ENCODE measurements around the gene CAMTA2.
A peak's percentile ranks its signal among the peaks of the same experiment; 100 is the strongest.

CAMTA2 gene

DNA sequence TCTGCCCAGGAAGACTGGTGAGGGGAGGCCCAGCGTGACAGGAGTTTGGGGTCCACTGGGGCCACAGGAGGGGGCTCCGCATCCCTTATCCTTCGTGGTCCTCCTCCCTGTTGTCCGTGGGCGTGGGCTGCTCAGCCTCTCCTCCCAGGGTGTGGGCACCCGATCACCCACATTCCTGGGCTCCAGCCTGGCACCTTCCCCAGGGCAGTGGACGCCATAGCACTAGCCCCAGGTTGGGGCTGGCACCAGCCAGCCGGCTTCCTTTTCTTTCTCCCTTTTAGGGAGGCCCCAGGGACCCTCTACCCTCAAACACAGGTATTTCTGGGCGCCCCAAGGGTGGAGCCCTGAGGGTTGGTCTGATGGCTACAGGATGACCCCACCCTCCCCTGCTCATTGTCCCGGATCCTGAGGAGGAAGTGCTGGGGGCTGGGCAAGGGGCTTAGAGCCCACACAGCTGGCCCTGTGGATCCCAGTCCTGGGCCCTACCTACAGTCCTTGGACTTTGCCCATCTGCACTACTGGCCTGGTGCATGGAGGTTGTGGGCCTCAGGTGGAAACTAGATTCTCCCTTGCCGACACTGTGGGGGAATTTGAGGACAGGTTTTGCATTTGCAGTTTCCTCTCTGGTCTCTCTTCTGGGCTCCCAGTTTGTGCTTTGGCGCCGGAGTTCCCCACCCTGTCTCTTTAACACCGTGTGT, 11.4 kb upstream of the CAMTA2 start:
- peak in 1 of 3 donors; percentile 43 for DNase-seq

DNA sequence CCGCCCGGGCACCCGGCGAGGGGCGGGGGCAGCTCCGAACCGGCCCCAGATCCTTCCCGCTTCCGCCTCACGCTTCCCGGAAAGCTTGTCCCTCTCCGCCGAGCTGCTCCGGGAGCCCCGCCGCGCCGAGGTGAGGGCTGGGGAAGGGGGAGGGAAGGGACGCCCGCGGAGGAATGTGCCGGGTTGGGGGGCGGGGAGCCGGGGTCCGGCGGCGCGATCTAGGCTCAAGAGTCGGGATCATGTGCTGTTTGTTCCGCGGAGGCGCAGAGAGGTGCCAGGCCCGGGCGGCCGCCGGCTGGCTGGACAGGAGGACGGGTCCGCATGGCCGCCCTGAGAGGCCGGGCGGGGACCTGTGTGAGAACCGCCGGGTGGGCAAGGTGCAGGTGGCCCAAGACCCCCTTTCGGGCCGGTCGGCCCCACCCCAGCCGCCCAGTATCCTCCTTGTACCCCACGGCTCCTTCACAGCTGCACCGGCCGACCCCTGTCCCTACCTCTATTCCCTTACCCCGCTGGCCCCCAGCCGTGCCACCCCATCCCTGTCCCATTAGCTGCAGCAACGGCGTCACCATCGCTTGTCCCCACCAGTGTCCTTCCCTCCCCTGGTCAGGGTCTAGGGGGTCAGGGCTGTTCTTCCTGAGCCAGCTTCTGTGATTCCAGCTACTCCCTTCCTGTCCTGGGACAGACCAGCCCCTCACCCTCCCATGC, 10.7 kb upstream of the CAMTA2 start:
- DNase-seq = peak in 1 of 3 donors; percentile 19

- peak; percentile 93 to 97 (median 96) for DNase-seq
Observed at GRCh38 chr17:4997302-4998026, 10.0 kb upstream of the CAMTA2 start, which contains the start of the genes INCA1 and KIF1C. TSS of gene INCA1 (minus strand) at chr17:4997522. CDS start at chr17:4994437, 3,085 bp downstream. TSS of gene KIF1C (plus strand) at chr17:4997950. CDS start at chr17:5000247, 2,297 bp downstream.

GRCh38 chr17:4994081-4994595, 6.7 kb upstream of the CAMTA2 start:
- no peak for DNase-seq

GRCh38 chr17:4987767-4988567, 492 bp upstream of the CAMTA2 start:
- peak; percentile 36 to 48 (median 37) for DNase-seq

- DNase-seq = peak; percentile 36 to 40 (median 38)
Observed at GRCh38 chr17:4986403-4986802, 1.1 kb downstream of the CAMTA2 start.

DNA sequence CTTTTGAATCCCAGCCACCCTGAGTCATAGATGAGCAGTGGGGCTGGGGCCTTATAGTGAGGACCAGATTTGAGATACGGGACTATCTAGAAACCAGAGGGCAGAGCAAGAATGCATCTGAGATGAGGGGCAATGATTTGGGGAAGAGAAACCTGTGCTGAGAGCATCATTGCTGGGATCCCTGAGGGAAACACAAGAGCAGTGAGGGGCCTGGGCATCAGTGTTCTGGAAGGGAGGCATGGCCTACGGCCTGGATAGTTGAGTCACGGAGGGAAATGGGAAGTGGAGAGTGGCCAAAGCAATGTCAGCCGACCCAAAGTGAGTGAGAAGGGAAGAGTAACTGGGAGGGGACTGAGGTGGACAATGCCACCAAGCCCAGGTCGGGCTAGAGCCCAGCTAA, 5.2 kb downstream of the CAMTA2 start:
- peak; percentile 34 to 54 (median 53) for DNase-seq

GRCh38 chr17:4980644-4981216, 6.7 kb downstream of the CAMTA2 start:
- DNase-seq = peak; percentile 55 to 60 (median 57)

GRCh38 chr17:4978726-4979125, 8.7 kb downstream of the CAMTA2 start:
- DNase-seq = peak; percentile 76 to 81 (median 80)

GRCh38 chr17:4974115-4974670, 13.3 kb downstream of the CAMTA2 start:
- no peak for DNase-seq

- peak in 2 of 3 donors; percentile 20 to 24 for DNase-seq
Observed at GRCh38 chr17:4973256-4974114, 14.0 kb downstream of the CAMTA2 start.

- no peak for DNase-seq
Observed at GRCh38 chr17:4972752-4973151, 14.7 kb downstream of the CAMTA2 start.

- no peak for DNase-seq
Observed at GRCh38 chr17:4972322-4972721, 15.2 kb downstream of the CAMTA2 start.

- no peak for DNase-seq
Observed at GRCh38 chr17:4971826-4972225, 15.6 kb downstream of the CAMTA2 start.

DNA sequence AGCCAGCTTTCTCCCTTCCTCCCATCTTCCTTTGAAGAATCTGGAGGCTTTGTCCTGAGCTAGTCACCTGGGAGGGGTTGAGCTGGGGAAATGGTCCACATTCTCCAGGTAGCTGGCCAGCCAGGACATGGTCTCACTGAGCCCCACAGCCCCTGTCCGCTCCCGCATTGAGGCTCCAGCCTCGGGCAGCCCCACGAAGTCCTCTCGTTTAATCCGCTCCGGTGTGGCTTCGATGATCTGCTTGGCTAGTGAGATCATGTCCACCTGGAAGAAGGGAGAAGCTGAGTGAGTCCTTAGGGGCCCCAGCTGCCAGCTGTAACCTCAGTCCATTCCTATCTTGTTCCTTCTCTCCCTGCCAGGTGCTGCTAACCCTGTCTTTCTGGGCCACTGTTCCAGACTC, 17.2 kb downstream of the CAMTA2 start:
- DNase-seq = no peak

- peak; percentile 57 to 76 (median 68) for DNase-seq
Observed at GRCh38 chr17:4969551-4970173, 17.8 kb downstream of the CAMTA2 start.

DNA sequence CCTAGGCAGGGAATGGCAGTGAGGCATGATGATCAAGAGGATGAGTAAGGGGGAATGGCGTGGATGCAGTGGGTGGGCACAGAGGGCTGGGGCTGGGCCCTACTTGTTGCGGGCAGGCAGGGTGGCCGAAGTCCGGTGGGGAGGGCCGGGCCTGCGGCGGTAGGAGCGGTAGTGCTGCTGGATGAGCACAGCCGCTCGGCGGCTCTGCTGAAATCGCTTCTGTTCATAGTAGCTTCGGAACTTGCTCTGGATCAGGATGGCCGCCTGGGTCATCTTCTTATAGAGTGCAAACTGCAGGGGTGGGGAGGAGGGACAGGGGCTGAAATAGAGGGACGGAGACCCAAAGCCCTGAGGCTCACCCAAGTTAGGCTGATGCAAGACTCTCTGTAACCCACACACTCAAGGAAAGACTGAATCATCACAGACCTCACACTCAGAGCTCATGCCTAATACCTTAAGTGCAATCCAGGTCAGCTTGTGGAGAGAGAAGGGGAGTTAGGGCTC, 18.4 kb downstream of the CAMTA2 start:
- DNase-seq = peak; percentile 68 to 84 (median 69)

DNA sequence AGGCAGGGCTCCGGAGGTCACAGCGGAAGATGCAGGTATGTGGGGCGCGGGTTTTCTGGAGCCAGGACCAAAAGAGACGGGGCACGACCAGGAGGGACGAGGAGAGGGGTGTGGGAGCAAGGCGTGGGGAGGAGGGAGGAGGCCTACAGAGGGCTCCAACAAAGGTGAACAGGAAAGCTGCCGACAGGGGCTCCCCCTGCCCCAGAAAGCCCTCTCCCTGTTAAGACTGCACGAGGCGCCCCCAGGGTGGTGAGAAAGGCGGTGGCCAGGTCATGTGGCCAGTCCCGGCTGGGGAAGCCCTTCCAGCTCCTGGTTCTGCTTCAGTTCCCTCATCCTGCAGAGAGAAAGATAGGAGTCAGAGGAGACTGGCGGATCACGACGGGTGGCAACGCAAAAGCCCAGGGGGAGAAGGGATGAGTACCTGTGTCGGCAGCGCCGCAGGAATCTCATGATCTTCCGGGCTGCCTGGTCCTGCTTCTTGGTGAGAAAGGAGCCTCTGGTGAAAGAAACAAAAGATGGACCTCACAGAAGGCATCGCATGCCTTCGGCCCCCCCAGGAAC, 18.9 kb downstream of the CAMTA2 start:
- peak in 2 of 3 donors; percentile 48 to 66 for DNase-seq
